ENCODE measurements around the gene METRNL.
"Not testable (repeated sequence)": the region's sequence is repeated elsewhere in the genome, so short reads cannot be mapped to it uniquely, and the experiment has no call there.

The METRNL gene

GRCh38 chr17:83053021-83053681, 26.3 kb upstream of the METRNL start:
- no peak for DNase-seq (ENCODE audit: low spot score)

GRCh38 chr17:83053739-83054451, 25.5 kb upstream of the METRNL start:
- DNase-seq (ENCODE audit: low spot score): no peak

- no peak for DNase-seq (ENCODE audit: low spot score)
These were observed 24.8 kb upstream of the METRNL start for GRCh38 chr17:83054518-83055125.

GRCh38 chr17:83055176-83055575, 24.2 kb upstream of the METRNL start:
- not testable (repeated sequence) for DNase-seq (ENCODE audit: low spot score)

GRCh38 chr17:83055911-83056582, 23.4 kb upstream of the METRNL start:
- DNase-seq (ENCODE audit: low spot score): peak; percentile 88

- DNase-seq (ENCODE audit: low spot score): no peak
These were observed 22.6 kb upstream of the METRNL start for GRCh38 chr17:83056583-83057396.

- no peak for DNase-seq (ENCODE audit: low spot score)
These were observed 22.0 kb upstream of the METRNL start for GRCh38 chr17:83057397-83057761.

- no peak for DNase-seq (ENCODE audit: low spot score)
These were observed 21.6 kb upstream of the METRNL start for GRCh38 chr17:83057793-83058265.

- no peak for DNase-seq (ENCODE audit: low spot score)
These were observed 21.1 kb upstream of the METRNL start for GRCh38 chr17:83058266-83058798.

GRCh38 chr17:83061586-83061985, 17.8 kb upstream of the METRNL start:
- DNase-seq (ENCODE audit: low spot score): no peak

GRCh38 chr17:83062011-83062817, 17.2 kb upstream of the METRNL start:
- no peak for DNase-seq (ENCODE audit: low spot score)

- DNase-seq (ENCODE audit: low spot score): no peak
These were observed 16.4 kb upstream of the METRNL start for GRCh38 chr17:83062818-83063671.

- no peak for DNase-seq (ENCODE audit: low spot score)
These were observed 15.2 kb upstream of the METRNL start for GRCh38 chr17:83064021-83064731.

GRCh38 chr17:83064732-83065659, 14.4 kb upstream of the METRNL start:
- no peak for DNase-seq (ENCODE audit: low spot score)

- no peak for DNase-seq (ENCODE audit: low spot score)
These were observed 13.5 kb upstream of the METRNL start for GRCh38 chr17:83065660-83066542.

GRCh38 chr17:83066543-83066890, 12.9 kb upstream of the METRNL start:
- DNase-seq (ENCODE audit: low spot score): not testable (repeated sequence)
